Smooth muscle cell (in vitro differentiated cells): ENCODE data around the gene CNTFR. TPM values are rescaled to one million over a fixed set of nuclear protein-coding genes. Genes with fewer than 3 reads are reported as not detected.

Experiments used
- DNase-seq: peaks from one replicate; lab custom pipeline; 2025; ENCODE audit not compliant: unreplicated experiment; lab: John Stamatoyannopoulos, UW
- H2AFZ ChIP-seq: fragments of 200-600 bp; sonication (generic); 2 replicates; pipeline ENCODE4 v1.6.0; 2016; ENCODE audit warnings: antibody characterized with exemption, low read depth, mild to moderate bottlenecking
- H3F3A ChIP-seq: fragments of 200-600 bp; sonication (generic); 2 replicates; pipeline ENCODE4 v1.6.0; 2017; ENCODE audit warnings: antibody characterized with exemption, low read depth
- H3K27ac ChIP-seq: fragments of 200-600 bp; sonication (generic); 2 replicates; pipeline ENCODE4 v1.5.1; 2016; ENCODE audit warnings: low read depth, mild to moderate bottlenecking
- H3K27me3 ChIP-seq: fragments of 200-600 bp; sonication (generic); 2 replicates; pipeline ENCODE4 v1.6.1; 2016; ENCODE audit warnings: low read depth, mild to moderate bottlenecking
- H3K36me3 ChIP-seq: fragments of 200-600 bp; sonication (generic); 2 replicates; pipeline ENCODE4 v1.5.1; 2016; ENCODE audit warnings: low read depth
- H3K4me1 ChIP-seq: fragments of 200-600 bp; sonication (generic); 2 replicates; pipeline ENCODE4 v1.5.1; 2016; ENCODE audit warnings: low read depth
- H3K4me2 ChIP-seq: fragments of 200-600 bp; sonication (generic); 2 replicates; pipeline ENCODE4 v1.6.0; 2016; ENCODE audit warnings: mild to moderate bottlenecking
- H3K4me3 ChIP-seq: fragments of 200-600 bp; sonication (generic); 2 replicates; pipeline ENCODE4 v1.5.1; 2016; ENCODE audit warnings: mild to moderate bottlenecking
- H3K79me2 ChIP-seq: fragments of 200-600 bp; sonication (generic); 2 replicates; pipeline ENCODE4 v1.6.0; 2016; ENCODE audit warnings: low read depth, mild to moderate bottlenecking
- H3K9ac ChIP-seq: fragments of 200-600 bp; sonication (generic); 2 replicates; pipeline ENCODE4 v1.6.0; 2016; ENCODE audit warnings: low read depth
- H3K9me3 ChIP-seq: fragments of 200-600 bp; sonication (generic); replicated peaks from 2 replicates; pipeline ENCODE4 v1.5.1; 2016; ENCODE audit warnings: low read depth
- H4K20me1 ChIP-seq: fragments of 200-600 bp; sonication (generic); 2 replicates; pipeline ENCODE4 v1.6.0; 2016; ENCODE audit warnings: low read depth
- CTCF ChIP-seq: fragments of 200-600 bp; sonication (generic); IDR thresholded peaks from 2 replicates; pipeline ENCODE4 v1.5.1; 2017; ENCODE audit warnings: borderline replicate concordance, mild to moderate bottlenecking, antibody characterized with exemption; ENCODE audit not compliant: insufficient read depth, poor library complexity, severe bottlenecking
- WGBS: methylation state at CpG from one replicate; pipeline ENCODE4 v1.1.7; 2016; ENCODE audit warnings: low lambda C conversion rate; 5-methylcytosine and 5-hydroxymethylcytosine counted together
- polyA plus RNA-seq: library from polyadenylated mRNA; unstranded; fragments of >200 nt; fragmentation: Nextera tagmentation; extraction: Ambion mirVana; gene quantifications from 2 replicates; pipeline ENCODE4 v1.2.1, GENCODE V29; 2016
- total RNA-seq: library from RNA; depleted of rRNA; stranded (reverse); fragments of >200 nt; gene quantifications from 2 replicates; pipeline ENCODE4 v1.2.3, GENCODE V29; 2014

CNTFR gene
- total and polyA plus RNA-seq, 2 experiments from 2014 or later, result 4.3 to 16.4 TPM

GRCh38 chr9:34555500-34555899 lies 34.0 kb downstream of the CNTFR start:
- H3K4me2 ChIP-seq, result no peak overlapping the region

GRCh38 chr9:34555002-34555348 lies 34.5 kb downstream of the CNTFR start:
- Histone ChIP-seq H3K9ac (no peak overlapping the region), H3K27me3 (no peaks in the 10 kb centered on the region), H3F3A (peaks cover 3% of the 10 kb centered on the region), H3K9me3 (no peaks in the 10 kb centered on the region), H3K4me3 (no peak overlapping the region), H3K4me1 (peaks cover 13% of the 10 kb centered on the region), H3K79me2 (no peaks in the 10 kb centered on the region), H2AFZ (no peak overlapping the region), H3K4me2 (peak overlapping the region; percentile 60), H4K20me1 (no peaks in the 10 kb centered on the region), H3K27ac (no peak overlapping the region), H3K36me3 (no peaks in the 10 kb centered on the region)
- no peak for TF ChIP-seq CTCF
- 68% methylated on average over 20 of the region's 23 CpGs for WGBS
- no peak for DNase-seq

More at GRCh38 chr9:34555500-34555899, 34.0 kb downstream of the CNTFR start:
- Histone ChIP-seq H3K27ac (no peak overlapping the region), H2AFZ (no peak overlapping the region), H3K4me3 (no peak overlapping the region), H3K9me3 (no peaks in the 10 kb centered on the region), H3K36me3 (no peaks in the 10 kb centered on the region), H3F3A (peaks cover 7% of the 10 kb centered on the region), H4K20me1 (no peaks in the 10 kb centered on the region), H3K9ac (no peak overlapping the region), H3K79me2 (no peaks in the 10 kb centered on the region), H3K27me3 (no peaks in the 10 kb centered on the region), H3K4me1 (peaks cover 19% of the 10 kb centered on the region)
- no peak for DNase-seq
- TF ChIP-seq CTCF, result no peak
- 76% methylated on average over 3 of the region's 5 CpGs for WGBS

DNA sequence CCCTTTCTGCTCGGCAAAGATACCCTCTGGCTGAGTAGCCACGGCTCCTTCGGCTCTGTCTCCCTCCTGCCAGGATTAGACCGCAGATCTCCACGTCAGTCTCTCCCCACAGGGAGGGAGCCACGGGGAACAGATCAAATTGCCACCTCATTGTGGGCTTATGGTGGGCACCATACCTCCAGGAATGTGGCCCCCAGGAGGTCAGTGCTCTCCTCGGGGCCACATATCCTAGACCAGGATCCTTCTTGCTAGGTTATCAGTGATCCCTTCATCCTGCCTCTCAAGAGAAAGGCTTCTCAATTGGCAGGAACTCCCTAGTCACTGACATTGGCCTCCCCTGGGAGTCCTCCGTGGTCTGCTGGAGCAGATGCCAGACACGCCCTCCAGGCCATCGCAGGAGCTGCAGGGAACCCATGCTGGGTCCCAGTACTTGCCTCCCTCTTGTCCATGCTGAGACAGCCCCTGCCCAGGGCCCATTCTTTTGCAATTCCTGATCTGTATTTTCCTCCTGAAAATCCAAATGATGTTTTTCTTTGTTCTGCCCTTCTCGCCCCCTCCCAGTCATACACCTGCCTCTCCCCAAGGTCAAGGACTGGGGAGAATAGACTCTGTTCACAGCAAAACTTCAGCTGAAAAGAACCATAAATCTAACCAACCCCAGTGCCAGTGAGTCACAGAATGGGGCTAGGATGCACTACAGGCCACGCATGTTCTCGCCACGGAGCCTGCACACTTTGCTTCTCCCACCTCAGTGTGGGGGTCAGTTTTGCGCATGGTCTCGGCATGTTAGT lies 35.1 kb downstream of the CNTFR start:
- Histone ChIP-seq H3K4me1 (peaks cover 8% of the 10 kb centered on the region), H3K4me2 (peak overlapping the region; percentile 60), H3K9me3 (no peaks in the 10 kb centered on the region), H3K9ac (peak overlapping the region; percentile 24), H3K36me3 (no peaks in the 10 kb centered on the region), H3F3A (no peaks in the 10 kb centered on the region), H2AFZ (no peak overlapping the region), H3K27ac (peak overlapping the region; percentile 65), H3K79me2 (no peaks in the 10 kb centered on the region), H3K27me3 (no peaks in the 10 kb centered on the region), H3K4me3 (no peak overlapping the region), H4K20me1 (no peaks in the 10 kb centered on the region)
- 31% methylated on average over 16 of the region's 16 CpGs for whole genome bisulfite sequencing
- DNase-seq, result no peak
- no peak for TF ChIP-seq CTCF
